GM18505 (cell line): ENCODE results near the gene LRRC43.
"Not testable (repeated sequence)": the region's sequence is repeated elsewhere in the genome, so short reads cannot be mapped to it uniquely, and the experiment has no call there.

ENCODE experiments used
- ATAC-seq: cut with Tn5 transposase; IDR thresholded peaks from one replicate; pipeline ENCODE4 v1.9.1; 2021; ENCODE audit not compliant: unreplicated experiment
- POLR2A ChIP-seq: IDR thresholded peaks from 4 replicates; pipeline ENCODE4 v1.6.1; 2011; ENCODE audit warnings: borderline replicate concordance; ENCODE audit not compliant: insufficient read depth, insufficient read length; ENCODE audit errors: extremely low read depth

LRRC43 gene

DNA sequence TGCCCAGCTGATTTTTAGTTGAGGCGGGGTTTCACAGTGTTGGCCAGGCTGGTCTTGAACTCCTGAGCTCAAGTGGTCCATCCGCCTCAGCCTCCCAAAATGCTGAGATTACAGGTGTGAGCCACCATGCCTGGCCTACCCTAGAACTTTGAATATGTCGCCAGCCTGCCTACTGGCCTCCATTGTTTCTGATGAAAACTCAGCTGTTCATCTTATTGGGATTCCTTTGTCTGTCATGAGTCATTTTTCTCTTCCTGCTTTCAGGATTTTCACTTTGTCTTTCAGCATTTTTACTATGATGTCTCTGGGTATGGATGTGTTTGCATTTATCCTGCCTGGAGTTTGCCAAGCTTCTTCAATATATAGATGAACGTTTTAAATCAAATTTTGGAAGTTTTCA, 12.5 kb downstream of the LRRC43 start:
- TF ChIP-seq POLR2A, result no peak
- ATAC-seq, result no peak

DNA sequence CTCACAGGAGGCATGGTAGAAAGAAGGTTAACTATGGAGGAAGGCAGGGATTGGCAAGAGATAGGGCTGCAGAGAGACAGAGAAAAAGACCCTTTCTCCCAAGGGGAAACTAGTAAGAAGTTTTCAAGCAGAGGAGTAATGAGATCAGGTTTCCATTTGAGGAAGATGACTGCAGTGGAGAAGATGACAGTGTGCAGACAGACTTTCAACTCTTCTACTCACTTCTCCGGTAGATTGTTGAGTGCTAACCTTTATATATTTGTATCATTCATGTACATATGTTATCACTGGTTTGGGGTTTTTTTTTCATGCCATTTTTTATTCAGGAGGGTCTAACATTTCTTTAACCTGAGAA, 14.7 kb downstream of the LRRC43 start:
- no peak for ATAC-seq
- TF ChIP-seq POLR2A, result no peak

DNA sequence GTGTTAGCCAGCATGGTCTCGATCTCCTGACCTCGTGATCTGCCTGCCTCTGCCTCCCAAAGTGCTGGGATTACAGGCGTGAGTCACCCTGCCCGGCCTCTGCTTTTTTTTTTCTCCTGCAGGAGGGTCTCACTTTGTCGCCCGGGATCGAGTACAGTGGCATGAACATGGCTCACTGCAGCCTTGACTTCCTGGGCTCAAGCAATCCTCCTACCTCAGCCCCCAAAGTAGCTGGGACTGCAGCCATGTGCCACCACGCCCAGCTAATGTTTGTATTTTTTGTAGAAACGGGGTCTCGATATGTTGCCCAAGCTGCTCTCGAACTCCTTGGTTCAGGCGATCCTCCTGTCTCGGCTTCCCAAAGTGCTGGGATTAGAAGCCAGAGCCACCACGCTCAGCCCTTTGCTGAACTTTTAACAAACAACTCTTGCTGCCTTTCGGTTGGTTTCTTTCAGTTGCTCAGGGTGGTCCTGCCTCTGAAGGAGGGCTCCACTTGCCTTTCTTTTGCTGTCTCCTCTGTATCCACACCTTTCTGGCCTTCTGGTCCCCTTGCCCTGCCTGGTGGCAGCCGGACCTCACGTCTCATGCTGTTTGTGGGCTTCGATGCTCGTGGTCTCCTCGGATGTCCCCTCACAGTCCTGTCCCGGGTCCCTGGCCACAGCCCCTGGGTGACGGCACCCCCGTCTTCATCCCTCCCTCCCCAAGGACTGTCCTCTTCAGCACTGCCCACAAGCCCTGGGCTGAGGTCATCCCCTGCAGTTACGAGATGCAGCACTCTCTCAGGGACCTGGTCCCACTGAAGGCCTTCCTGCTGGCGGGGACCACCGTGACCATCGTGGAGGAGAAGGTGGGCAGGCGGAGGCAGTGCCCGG, 16.8 kb downstream of the LRRC43 start:
- no peak for TF ChIP-seq POLR2A
- ATAC-seq, result no peak

DNA sequence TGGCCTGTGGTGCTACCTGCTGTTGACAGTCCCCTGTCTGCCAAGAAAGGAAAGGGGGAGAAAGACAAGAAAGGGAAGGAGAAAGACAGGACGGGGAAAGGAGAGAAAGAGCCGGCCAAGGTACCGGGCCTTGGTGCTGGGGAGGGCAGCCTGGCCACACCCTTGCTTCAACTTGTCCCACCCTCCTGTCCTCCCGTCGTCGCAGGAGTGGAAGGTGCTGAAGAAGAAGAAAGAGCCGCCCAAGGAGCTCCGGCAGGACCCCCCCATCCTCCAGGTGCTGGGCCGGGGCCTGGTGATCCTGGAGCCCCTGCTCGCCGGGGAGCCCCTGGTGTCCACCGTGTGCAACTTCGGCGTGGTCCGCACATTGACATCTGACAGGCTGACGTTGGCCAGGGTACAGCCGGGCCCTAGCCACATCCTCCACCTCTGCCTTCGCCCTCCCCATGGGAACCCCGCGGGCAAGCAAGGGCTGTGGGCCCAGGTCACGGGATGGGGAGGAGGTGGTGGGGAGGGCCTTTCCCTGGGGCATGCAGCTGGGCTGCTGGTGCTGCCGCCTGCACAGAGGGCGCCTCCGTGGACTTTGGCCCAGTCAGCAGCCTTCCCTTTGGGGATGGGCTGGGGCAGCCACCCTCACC, 17.7 kb downstream of the LRRC43 start:
- no peak for TF ChIP-seq POLR2A
- no peak for ATAC-seq

DNA sequence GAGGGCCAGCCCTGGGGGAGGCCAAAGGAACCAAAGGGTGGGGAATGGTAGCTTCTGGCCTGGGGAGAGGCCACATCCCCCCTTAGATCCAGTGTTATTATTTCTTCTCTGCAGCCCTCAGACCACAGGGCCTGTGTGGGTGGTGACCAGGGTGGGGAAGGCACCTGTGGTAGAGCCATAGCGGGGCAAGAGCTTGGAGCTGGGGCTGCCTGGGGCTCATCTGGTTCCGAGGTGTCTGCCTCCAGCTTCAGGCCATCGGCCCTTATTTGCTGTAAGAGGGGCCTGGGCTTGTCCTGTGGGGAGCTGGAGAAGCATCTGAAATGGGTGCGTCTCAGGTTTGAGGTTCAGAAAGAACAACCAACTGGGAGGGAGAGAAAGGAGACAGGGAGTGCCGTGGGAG, 18.5 kb downstream of the LRRC43 start:
- TF ChIP-seq POLR2A, result no peak

DNA sequence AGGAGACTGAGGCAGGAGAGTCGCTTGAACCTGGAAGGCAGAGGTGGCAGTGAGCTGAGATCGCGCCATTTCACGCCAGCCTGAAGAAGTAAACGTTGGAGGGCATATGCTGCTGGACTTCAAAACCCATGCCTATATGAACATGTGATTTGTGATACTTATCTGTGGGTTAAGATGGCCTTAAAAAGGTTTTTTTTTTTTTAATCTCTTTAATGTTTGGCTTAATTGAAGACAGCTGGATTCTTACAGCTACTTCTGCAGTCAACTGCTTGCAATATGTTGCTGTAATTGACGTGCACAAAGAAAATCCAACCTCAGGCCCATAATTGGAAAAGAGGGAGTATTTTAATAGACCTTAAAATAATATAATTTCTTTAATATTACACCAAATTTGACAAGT, 19.1 kb downstream of the LRRC43 start:
- no peak for ATAC-seq

More for the DNA sequence above, 18.5 kb downstream of the LRRC43 start:
- ATAC-seq, result no peak

DNA sequence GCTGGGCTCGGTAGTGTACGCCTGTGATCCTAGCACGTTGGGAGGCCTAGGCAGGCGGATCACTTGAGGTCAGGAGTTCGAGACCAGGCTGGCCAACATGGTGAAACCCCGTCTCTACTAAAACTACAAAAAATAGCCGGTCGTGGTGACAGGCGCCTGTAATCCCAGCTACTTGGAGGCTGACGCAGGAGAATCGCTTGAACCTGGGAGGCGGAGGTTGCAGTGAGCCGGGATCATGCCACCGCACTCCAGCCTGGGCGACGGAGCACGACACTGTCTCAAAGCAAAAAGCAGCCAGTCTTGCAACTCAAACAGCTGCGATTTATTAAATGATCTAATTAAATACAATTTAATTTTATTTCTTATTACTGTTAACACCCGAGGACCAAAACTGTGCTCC, 19.9 kb downstream of the LRRC43 start:
- ATAC-seq, result not testable (repeated sequence)

More for the DNA sequence above, 19.1 kb downstream of the LRRC43 start:
- no peak for TF ChIP-seq POLR2A

DNA sequence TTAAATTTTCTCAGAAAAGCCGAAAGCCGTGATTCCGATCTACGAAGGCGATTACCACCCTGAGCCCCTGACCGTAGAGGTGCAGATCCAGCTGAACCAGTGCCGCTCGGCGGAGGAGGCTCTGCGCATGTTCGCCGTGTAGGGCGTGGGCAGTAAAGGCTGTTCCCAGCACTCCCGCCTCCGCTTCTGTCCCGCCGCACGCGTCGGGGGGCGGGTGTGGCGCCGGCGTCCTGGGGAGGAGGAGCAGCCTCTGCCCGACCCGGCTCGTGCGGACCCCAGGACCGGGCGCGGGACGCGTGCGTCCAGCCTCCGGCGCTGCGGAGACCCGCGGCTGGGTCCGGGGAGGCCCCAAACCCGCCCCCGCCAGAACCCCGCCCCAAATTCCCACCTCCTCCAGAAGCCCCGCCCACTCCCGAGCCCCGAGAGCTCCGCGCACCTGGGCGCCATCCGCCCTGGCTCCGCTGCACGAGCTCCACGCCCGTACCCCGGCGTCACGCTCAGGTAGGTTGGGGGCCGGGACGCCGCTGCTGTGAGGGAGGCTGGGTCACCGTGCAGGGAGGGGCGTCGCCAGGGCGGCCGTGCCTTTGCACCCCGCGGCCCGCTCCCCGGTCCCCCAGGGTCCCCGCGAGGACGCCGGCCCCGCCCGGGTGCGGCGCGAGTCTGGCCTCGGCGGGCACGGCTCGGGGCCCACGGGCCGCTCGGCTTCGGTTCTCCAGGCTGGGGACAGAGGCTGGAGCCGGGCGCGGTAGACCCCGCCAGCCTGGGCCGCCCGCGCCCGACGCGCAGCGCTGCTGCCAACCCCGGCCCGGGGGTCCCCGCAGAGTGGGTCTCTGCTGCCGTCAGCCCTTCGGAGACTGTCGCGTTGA, 20.6 kb downstream of the LRRC43 start, which contains the start of gene B3GNT4:
B3GNT4 (plus strand) TSS at position 409 of the 866 bp plus-strand sequence. CDS start 910 bp downstream, outside the sequence.
- no peak for TF ChIP-seq POLR2A
- no peak for ATAC-seq

DNA sequence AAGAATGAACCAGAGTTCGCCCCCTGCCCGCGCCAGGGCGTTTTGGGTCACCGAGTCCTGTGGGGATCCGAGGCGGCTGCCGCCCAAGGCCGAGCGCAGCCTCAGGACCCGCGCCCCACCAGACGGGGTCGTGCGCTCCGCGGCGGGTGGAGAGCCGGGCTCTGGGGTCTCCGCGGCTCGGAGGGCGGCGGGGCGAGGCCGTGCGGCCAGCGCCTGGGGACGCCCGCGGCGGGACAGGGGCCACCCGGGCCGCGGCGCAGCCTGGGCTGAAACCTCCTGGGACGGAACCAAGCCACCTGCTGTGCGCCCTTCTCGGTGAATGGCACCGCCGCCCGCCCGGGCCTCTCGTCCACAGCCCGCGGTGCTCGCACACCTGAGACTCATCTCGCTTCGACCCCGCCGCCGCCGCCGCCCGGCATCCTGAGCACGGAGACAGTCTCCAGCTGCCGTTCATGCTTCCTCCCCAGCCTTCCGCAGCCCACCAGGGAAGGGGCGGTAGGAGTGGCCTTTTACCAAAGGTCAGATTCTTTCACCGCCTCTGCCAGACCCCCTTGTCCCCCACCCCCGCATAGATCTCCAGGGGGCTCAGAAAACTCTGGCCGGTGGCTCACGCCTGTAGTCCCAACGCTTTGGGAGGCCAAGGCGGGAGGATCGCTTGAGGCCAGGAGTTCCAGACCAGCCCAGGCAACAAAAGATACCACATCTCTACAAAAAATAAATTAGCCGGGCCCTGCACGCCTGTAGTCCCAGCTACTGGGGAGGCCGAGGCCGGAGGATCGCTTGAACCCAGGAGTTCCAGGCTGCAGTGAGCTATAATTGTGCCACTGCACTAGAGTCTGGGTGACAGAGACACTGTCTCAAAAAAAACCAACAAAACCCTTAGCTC, 21.5 kb downstream of the LRRC43 start:
- ATAC-seq, result no peak

DNA sequence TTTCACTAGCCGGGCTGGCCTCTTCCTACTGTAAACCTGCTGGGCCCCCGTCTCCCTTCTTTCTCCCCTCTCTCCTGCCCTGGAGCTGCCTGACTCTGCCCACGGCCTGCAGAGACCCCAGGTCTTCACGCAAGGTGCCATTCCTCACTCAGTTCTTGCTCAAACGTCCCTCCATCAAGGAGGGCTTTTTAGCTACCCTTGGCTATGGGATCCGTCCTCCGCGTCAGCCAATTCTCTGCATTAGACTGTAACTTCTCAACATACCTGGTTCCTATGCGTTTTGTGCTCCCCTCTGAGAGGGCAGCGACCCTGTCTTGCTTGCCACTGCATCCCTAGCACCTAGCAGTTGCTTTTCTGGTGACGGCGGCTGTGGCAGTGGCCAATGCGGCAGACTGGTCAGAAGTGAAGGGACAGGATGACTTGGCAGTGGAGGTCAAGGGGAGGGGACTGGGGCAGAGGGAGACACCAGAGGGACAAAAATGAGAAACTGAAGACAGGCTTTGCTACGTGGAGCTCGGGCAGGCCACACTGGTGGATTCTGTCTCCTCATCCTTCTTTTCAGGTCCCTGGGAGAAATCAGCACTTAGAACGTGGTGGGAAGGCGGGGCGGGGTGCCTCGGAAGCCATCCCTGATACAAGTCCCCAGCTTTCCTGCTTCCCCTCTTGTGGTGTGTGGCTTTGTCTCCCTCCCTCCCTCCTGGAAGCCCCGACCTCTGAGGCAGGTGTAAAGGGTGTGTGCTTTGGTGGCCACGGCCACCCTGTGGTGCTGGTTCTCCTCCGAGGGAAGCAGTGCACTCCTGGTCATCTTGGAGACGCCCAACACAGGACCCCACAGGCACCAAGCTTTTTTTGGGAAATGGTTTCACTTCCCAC, 22.4 kb downstream of the LRRC43 start:
- no peak for ATAC-seq
- no peak for TF ChIP-seq POLR2A

More for the DNA sequence above, 21.5 kb downstream of the LRRC43 start:
- no peak for TF ChIP-seq POLR2A

DNA sequence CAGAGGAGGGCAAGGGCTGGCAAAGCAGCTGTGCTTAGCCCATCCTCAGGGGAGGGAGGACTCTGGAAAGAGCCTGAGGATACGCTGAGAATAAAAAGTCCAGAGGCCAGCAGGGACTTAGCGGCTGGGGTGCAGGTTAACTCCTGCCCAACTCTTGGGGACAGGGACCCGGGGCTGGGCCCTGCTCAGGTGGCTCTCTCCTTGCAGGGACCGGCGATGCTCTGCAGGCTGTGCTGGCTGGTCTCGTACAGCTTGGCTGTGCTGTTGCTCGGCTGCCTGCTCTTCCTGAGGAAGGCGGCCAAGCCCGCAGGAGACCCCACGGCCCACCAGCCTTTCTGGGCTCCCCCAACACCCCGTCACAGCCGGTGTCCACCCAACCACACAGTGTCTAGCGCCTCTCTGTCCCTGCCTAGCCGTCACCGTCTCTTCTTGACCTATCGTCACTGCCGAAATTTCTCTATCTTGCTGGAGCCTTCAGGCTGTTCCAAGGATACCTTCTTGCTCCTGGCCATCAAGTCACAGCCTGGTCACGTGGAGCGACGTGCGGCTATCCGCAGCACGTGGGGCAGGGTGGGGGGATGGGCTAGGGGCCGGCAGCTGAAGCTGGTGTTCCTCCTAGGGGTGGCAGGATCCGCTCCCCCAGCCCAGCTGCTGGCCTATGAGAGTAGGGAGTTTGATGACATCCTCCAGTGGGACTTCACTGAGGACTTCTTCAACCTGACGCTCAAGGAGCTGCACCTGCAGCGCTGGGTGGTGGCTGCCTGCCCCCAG, 23.4 kb downstream of the LRRC43 start:
- no peak for ATAC-seq
- no peak for TF ChIP-seq POLR2A
